GM19328 (cell line): ENCODE data around the gene HS3ST6.
"Not testable (repeated sequence)": the region's sequence is repeated elsewhere in the genome, so short reads cannot be mapped to it uniquely, and the experiment has no call there.

Experiments
- ATAC-seq: cut with Tn5 transposase; IDR thresholded peaks from one replicate; pipeline ENCODE4 v1.9.1; 2021; ENCODE audit warnings: mild to moderate bottlenecking, moderate library complexity; ENCODE audit not compliant: unreplicated experiment

Gene HS3ST6

GRCh38 chr16:1947369-1947670 is 29.1 kb upstream of the HS3ST6 start:
- ATAC-seq: no peak

- no peak for ATAC-seq
Observed at GRCh38 chr16:1946495-1947368, 28.5 kb upstream of the HS3ST6 start.

- ATAC-seq: no peak
Observed at GRCh38 chr16:1945559-1946391, 27.6 kb upstream of the HS3ST6 start.

GRCh38 chr16:1944612-1945199 is 26.5 kb upstream of the HS3ST6 start:
- no peak for ATAC-seq

- ATAC-seq: peak; percentile 87
Observed at GRCh38 chr16:1942810-1943726, 24.9 kb upstream of the HS3ST6 start, which contains the start of gene MSRB1. Gene MSRB1 (minus strand): TSS chr16:1943199. CDS start chr16:1943156, 43 bp downstream.

- no peak for ATAC-seq
Observed at GRCh38 chr16:1942047-1942809, 24.0 kb upstream of the HS3ST6 start.

- ATAC-seq: no peak
Observed at GRCh38 chr16:1941162-1942046, 23.2 kb upstream of the HS3ST6 start.

GRCh38 chr16:1940273-1941161 is 22.3 kb upstream of the HS3ST6 start:
- no peak for ATAC-seq

GRCh38 chr16:1939833-1940232 is 21.6 kb upstream of the HS3ST6 start:
- ATAC-seq: not testable (repeated sequence)

GRCh38 chr16:1938910-1939309 is 20.7 kb upstream of the HS3ST6 start:
- no peak for ATAC-seq

- ATAC-seq: no peak
Observed at GRCh38 chr16:1938316-1938715, 20.1 kb upstream of the HS3ST6 start.

- ATAC-seq: no peak
Observed at GRCh38 chr16:1936945-1937479, 18.8 kb upstream of the HS3ST6 start.

- no peak for ATAC-seq
Observed at GRCh38 chr16:1933097-1933661, 15.0 kb upstream of the HS3ST6 start.

- ATAC-seq: no peak
Observed at GRCh38 chr16:1932050-1933028, 14.1 kb upstream of the HS3ST6 start.

GRCh38 chr16:1930338-1930720 is 12.1 kb upstream of the HS3ST6 start:
- no peak for ATAC-seq
